Retinal pigment epithelial cell (primary cell): ENCODE measurements around the gene METAP2.

Source experiments
- DNase-seq: peaks from one replicate; pipeline ENCODE4 v3.0.0-alpha.2; 2010; ENCODE audit warnings: low read depth
- H3K4me3 ChIP-seq: 2 replicates; pipeline ENCODE4 v1.5.1; 2011; ENCODE audit warnings: mild to moderate bottlenecking, low read length, control low read depth, moderate library complexity
- TF ChIP-seq, protein P1 (sequence below): conservative IDR thresholded peaks from 2 replicates; pipeline ENCODE4 v1.5.1; 2011; ENCODE audit warnings: low read depth, low read length, control low read depth, inconsistent platforms

The METAP2 gene

GRCh38 chr12:95529693-95530225 lies 55.8 kb downstream of the METAP2 start:
- TF ChIP-seq, protein P1, sequence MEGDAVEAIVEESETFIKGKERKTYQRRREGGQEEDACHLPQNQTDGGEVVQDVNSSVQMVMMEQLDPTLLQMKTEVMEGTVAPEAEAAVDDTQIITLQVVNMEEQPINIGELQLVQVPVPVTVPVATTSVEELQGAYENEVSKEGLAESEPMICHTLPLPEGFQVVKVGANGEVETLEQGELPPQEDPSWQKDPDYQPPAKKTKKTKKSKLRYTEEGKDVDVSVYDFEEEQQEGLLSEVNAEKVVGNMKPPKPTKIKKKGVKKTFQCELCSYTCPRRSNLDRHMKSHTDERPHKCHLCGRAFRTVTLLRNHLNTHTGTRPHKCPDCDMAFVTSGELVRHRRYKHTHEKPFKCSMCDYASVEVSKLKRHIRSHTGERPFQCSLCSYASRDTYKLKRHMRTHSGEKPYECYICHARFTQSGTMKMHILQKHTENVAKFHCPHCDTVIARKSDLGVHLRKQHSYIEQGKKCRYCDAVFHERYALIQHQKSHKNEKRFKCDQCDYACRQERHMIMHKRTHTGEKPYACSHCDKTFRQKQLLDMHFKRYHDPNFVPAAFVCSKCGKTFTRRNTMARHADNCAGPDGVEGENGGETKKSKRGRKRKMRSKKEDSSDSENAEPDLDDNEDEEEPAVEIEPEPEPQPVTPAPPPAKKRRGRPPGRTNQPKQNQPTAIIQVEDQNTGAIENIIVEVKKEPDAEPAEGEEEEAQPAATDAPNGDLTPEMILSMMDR = no peak
- H3K4me3 ChIP-seq = no peak overlapping the region
- DNase-seq = no peak

DNA sequence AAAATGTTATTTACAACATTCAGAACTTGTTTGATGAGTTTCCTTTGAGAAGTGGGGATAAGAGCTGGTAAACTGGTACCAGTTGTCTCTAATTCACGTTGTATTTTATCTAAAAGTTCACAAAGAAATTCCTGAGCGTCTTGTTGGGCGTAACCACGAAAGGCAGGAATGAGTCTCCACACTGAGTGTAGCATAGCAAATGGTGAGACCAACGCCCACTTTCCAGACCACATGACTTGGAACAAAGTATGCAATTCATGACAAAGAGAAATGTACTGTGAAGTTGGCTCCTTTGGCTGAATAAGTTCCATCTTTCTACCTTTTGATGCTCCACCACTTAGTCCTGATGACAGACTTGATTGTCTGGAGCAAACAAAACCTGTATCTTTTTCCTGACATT lies 58.9 kb downstream of the METAP2 start:
- TF ChIP-seq, protein P1 = no peak

GRCh38 chr12:95533985-95534384 lies 60.0 kb downstream of the METAP2 start:
- no peak overlapping the region for H3K4me3 ChIP-seq
- TF ChIP-seq, protein P1 = no peak
- no peak for DNase-seq

More for the DNA sequence above, 58.9 kb downstream of the METAP2 start:
- DNase-seq = no peak
- no peak overlapping the region for H3K4me3 ChIP-seq

- TF ChIP-seq, protein P1 = no peak
- DNase-seq = peak; percentile 29
- no peak overlapping the region for H3K4me3 ChIP-seq
Observed at GRCh38 chr12:95538006-95538405, 64.1 kb downstream of the METAP2 start.

- TF ChIP-seq, protein P1 = no peak
- DNase-seq = no peak
- H3K4me3 ChIP-seq = no peak overlapping the region
Observed at GRCh38 chr12:95538656-95539055, 64.7 kb downstream of the METAP2 start.

- no peak for DNase-seq
Observed at GRCh38 chr12:95541436-95541835, 67.5 kb downstream of the METAP2 start.

DNA sequence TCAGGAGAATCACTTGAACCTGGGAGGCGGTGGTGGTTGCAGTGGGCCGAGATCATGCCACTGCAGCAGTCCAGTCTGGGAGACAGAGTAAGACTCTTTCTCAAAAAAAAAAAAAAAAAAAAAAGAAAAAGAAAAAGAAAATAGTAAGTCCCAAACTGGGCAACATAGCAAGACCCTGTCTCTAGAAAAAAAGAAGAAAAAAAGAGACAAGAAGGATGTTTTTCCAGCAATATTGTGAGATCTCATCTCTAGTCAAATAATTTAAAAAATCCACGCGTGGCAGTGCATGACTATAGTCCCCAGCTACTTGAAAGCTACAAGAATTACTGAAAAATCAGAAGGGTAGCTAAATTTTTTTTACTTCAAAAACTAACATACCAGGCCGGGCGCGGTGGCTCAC lies 69.4 kb downstream of the METAP2 start:
- DNase-seq = no peak
- TF ChIP-seq, protein P1 = no peak

More at GRCh38 chr12:95541436-95541835, 67.5 kb downstream of the METAP2 start:
- TF ChIP-seq, protein P1 = no peak
- no peak overlapping the region for H3K4me3 ChIP-seq

More for the DNA sequence above, 69.4 kb downstream of the METAP2 start:
- no peak overlapping the region for H3K4me3 ChIP-seq
